ENCODE results near the gene PGLYRP2. TPM values are rescaled to one million over a fixed set of nuclear protein-coding genes. Genes with fewer than 3 reads are reported as not detected.

PGLYRP2 gene
- total and polyA plus RNA-seq, 2 experiments from 2014 or later = not detected

DNA sequence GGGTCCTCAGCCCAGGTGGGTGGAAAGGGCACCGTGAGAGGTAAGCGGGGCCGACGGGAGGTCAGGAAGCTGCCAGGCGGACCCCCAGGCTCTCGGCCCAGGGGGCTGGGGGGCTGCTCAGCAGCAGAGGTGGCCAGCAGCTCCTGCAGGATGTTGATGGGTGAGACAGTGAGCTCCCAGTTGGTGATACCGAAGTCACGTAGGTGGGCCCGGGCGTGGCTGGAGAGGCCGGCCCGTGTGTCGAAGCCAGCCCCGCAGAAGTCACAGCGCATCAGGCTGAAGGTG, 42.5 kb downstream of the PGLYRP2 start:
- Histone ChIP-seq H3K9me3 (ENCODE audit: low read depth) (no peaks in the 10 kb centered on the region), H3K27me3 (no peaks in the 10 kb centered on the region), H3K79me2 (peaks cover 5% of the 10 kb centered on the region), H3K4me1 (ENCODE audit: insufficient read depth) (peaks cover 5% of the 10 kb centered on the region), H3K36me3 (replicated peaks; ENCODE audit: insufficient read depth, low read depth) (no peaks in the 10 kb centered on the region), H3K27ac (no peak overlapping the region), H2AFZ (no peak overlapping the region), H4K20me1 (ENCODE audit: insufficient read depth, poor library complexity, severe bottlenecking) (no peaks in the 10 kb centered on the region), H3K9me2 (replicated peaks; ENCODE audit: insufficient read depth) (no peaks in the 10 kb centered on the region), H3K4me3 (no peak overlapping the region), H3K4me2 (no peak overlapping the region)
- no peak for DNase-seq (ENCODE audit: low spot score)
- TF ChIP-seq EZH2 (IDR thresholded peaks at IDR 0.05; ENCODE audit: borderline replicate concordance) (no peak), EZH2phosphoT487 (IDR thresholded peaks at IDR 0.05; ENCODE audit: low read depth, severe bottlenecking, unreplicated experiment) (no peak)
- TF ChIP-seq, protein P1, sequence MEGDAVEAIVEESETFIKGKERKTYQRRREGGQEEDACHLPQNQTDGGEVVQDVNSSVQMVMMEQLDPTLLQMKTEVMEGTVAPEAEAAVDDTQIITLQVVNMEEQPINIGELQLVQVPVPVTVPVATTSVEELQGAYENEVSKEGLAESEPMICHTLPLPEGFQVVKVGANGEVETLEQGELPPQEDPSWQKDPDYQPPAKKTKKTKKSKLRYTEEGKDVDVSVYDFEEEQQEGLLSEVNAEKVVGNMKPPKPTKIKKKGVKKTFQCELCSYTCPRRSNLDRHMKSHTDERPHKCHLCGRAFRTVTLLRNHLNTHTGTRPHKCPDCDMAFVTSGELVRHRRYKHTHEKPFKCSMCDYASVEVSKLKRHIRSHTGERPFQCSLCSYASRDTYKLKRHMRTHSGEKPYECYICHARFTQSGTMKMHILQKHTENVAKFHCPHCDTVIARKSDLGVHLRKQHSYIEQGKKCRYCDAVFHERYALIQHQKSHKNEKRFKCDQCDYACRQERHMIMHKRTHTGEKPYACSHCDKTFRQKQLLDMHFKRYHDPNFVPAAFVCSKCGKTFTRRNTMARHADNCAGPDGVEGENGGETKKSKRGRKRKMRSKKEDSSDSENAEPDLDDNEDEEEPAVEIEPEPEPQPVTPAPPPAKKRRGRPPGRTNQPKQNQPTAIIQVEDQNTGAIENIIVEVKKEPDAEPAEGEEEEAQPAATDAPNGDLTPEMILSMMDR (IDR thresholded peaks at IDR 0.05; ENCODE audit: poor library complexity) = no peak
- 95% methylated on average over 13 of the region's 15 CpGs for WGBS (ENCODE audit: low lambda C conversion rate, missing lambda C conversion rate)

DNA sequence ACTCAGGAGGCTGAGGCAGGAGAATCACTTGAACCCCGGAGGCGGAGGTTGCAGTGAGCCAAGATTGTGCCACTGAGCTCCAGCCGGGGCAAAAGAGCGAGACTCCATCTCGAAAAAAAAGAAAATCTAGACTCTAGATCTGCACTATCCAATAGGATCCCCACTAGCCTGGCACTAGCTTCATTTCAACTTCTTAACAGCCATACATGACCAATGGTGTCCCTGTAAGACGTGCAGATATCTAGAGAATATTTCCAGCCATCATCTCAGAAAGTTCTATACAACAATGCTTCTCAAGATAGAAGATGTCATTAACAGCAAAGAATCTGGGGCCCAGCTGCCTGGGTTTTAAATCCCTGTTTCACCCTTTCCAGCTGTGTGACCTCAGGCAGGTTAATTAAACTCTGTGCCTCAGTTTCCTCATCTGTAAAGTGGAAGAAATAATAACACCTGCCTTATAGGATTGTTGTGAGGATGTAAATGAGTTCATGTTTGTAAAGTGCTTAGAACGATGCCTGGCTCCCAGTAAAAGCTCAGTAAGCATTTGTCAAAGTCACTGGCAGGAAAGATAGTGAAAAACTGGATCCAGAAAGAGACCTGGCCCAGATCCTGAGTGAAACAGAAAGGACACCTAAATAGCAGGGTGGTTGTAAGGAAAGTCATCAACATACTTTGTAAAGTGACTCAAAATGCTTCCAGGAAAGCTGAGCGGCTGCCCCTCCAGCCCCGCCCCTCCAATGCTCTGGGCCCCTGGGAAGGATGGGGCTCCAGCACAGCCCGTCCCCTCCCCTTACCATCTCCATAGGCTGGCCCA, 43.1 kb downstream of the PGLYRP2 start:
- H3K27me3 ChIP-seq = no peaks in the 10 kb centered on the region
- peaks cover 10% of the 10 kb centered on the region for H3K79me2 ChIP-seq
- no peaks in the 10 kb centered on the region for H3K9me3 ChIP-seq (ENCODE audit: low read depth)
- no peak for TF ChIP-seq EZH2 (IDR thresholded peaks at IDR 0.05; ENCODE audit: borderline replicate concordance)
- TF ChIP-seq, protein P1 (IDR thresholded peaks at IDR 0.05; ENCODE audit: poor library complexity) = no peak
- no peak for TF ChIP-seq EZH2phosphoT487 (IDR thresholded peaks at IDR 0.05; ENCODE audit: low read depth, severe bottlenecking, unreplicated experiment)
- H3K9me2 ChIP-seq (replicated peaks; ENCODE audit: insufficient read depth) = no peaks in the 10 kb centered on the region
- no peaks in the 10 kb centered on the region for H3K36me3 ChIP-seq (replicated peaks; ENCODE audit: insufficient read depth, low read depth)
- no peak overlapping the region for H3K27ac ChIP-seq
- H3K4me2 ChIP-seq = no peak overlapping the region
- H2AFZ ChIP-seq = no peak overlapping the region
- no peaks in the 10 kb centered on the region for H4K20me1 ChIP-seq (ENCODE audit: insufficient read depth, poor library complexity, severe bottlenecking)
- WGBS (ENCODE audit: low lambda C conversion rate, missing lambda C conversion rate) = 84% methylated on average over 8 of the region's 10 CpGs
- H3K4me1 ChIP-seq (ENCODE audit: insufficient read depth) = peaks cover 9% of the 10 kb centered on the region
- no peak overlapping the region for H3K4me3 ChIP-seq
- DNase-seq (ENCODE audit: low spot score) = no peak

DNA sequence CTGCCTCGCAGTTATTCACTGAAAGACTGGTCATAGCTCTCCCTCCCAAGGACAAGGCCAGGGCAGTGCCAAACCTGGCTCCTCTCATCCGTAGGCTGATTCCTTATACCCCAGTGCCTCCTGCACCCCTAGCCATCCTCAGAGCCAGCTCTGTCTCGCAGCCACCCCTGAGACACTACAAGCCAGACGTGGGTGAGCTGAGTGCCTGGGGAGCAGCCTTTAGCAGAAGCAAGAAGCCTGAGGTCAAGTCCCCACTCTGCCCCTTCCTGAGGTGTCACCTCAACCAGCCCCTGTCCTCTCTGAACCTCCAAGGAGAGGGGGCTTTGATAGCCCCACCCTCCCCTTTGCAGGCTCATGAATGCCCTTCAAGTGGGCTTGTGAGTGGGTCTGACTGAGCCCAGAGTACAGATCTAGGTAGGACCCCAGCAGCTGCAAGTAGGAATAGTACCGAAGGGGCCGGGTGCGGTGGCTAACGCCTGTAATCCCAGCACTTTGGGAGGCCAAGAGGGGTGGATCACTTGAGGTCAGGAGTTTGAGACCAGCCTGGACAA, 45.7 kb downstream of the PGLYRP2 start:
- Histone ChIP-seq H4K20me1 (ENCODE audit: insufficient read depth, poor library complexity, severe bottlenecking) (no peaks in the 10 kb centered on the region), H2AFZ (peak overlapping the region; percentile 94), H3K9me3 (ENCODE audit: low read depth) (no peaks in the 10 kb centered on the region), H3K27me3 (no peaks in the 10 kb centered on the region), H3K36me3 (replicated peaks; ENCODE audit: insufficient read depth, low read depth) (no peaks in the 10 kb centered on the region), H3K9me2 (replicated peaks; ENCODE audit: insufficient read depth) (no peaks in the 10 kb centered on the region), H3K4me2 (peak overlapping the region; percentile 87), H3K4me3 (peak overlapping the region; percentile 70), H3K79me2 (peaks cover 37% of the 10 kb centered on the region), H3K27ac (peak overlapping the region; percentile 86), H3K4me1 (ENCODE audit: insufficient read depth) (peaks cover 15% of the 10 kb centered on the region)
- DNase-seq (ENCODE audit: low spot score) = no peak
- WGBS (ENCODE audit: low lambda C conversion rate, missing lambda C conversion rate) = 67% methylated on average over 8 of the region's 8 CpGs
- TF ChIP-seq EZH2 (IDR thresholded peaks at IDR 0.05; ENCODE audit: borderline replicate concordance) = no peak
- TF ChIP-seq, protein P1 (IDR thresholded peaks at IDR 0.05; ENCODE audit: poor library complexity) = no peak
- no peak for TF ChIP-seq EZH2phosphoT487 (IDR thresholded peaks at IDR 0.05; ENCODE audit: low read depth, severe bottlenecking, unreplicated experiment)

Data from hepatocyte (in vitro differentiated cells).